WTC11 (cell line): Measurements from ENCODE around the gene LMO2. TPM values are rescaled to one million over a fixed set of nuclear protein-coding genes. Genes with fewer than 3 reads are reported as not detected.

Source experiments
- ATAC-seq: fragments of 200-7000 bp; cut with Tn5 transposase; 2 replicates; pipeline ENCODE4 v1.10.0; 2021; ENCODE audit warnings: mild to moderate bottlenecking, moderate library complexity
- CTCF ChIA-PET: fragments of 300-600 bp; sonication (Branson Sonifier 250); formaldehyde crosslinking; loops from one replicate; lab custom pipeline; 2021; ENCODE audit warnings: antibody characterized with exemption; lab: Charles Lee
- POLR2A ChIA-PET: fragments of 350-600 bp; sonication (Branson Sonifier 250); formaldehyde crosslinking; loops from one replicate; lab custom pipeline; 2021; ENCODE audit warnings: antibody characterized with exemption; lab: Charles Lee
- DNase-seq: peaks from one replicate; pipeline ENCODE4 v3.0.0; 2021; ENCODE audit warnings: low spot score
- H3K27ac Mint-ChIP-seq: 2 replicates; pipeline ENCODE4 v1.8.0; 2021; ENCODE audit warnings: mixed read lengths
- H3K27me3 Mint-ChIP-seq: 2 replicates; pipeline ENCODE4 v1.8.0; 2021; ENCODE audit warnings: low read depth, mild to moderate bottlenecking, moderate library complexity, mixed read lengths
- H3K36me3 Mint-ChIP-seq: 2 replicates; pipeline ENCODE4 v1.8.0; 2021; ENCODE audit warnings: mixed read lengths
- H3K4me1 Mint-ChIP-seq: 2 replicates; pipeline ENCODE4 v1.8.0; 2022; ENCODE audit warnings: mixed read lengths
- H3K4me3 Mint-ChIP-seq: 2 replicates; pipeline ENCODE4 v1.8.0; 2021; ENCODE audit warnings: mild to moderate bottlenecking, moderate library complexity, mixed read lengths
- H3K9me3 Mint-ChIP-seq: 2 replicates; pipeline ENCODE4 v1.8.0; 2021; ENCODE audit warnings: mixed read lengths
- ATF1 ChIP-seq: sonication (generic); formaldehyde crosslinking; IDR thresholded peaks from 2 replicates; pipeline ENCODE4 v1.8.1; 2023; ENCODE audit warnings: mild to moderate bottlenecking, moderate library complexity, missing genetic modification reagents
- CREM ChIP-seq: sonication (generic); formaldehyde crosslinking; IDR thresholded peaks from 2 replicates; pipeline ENCODE4 v1.8.1; 2022; ENCODE audit warnings: mild to moderate bottlenecking, missing genetic modification reagents, moderate library complexity
- ELF4 ChIP-seq: sonication (generic); formaldehyde crosslinking; IDR thresholded peaks from 2 replicates; pipeline ENCODE4 v1.8.1; 2022; ENCODE audit warnings: low read depth, mild to moderate bottlenecking, moderate library complexity, missing genetic modification reagents
- ETV6 ChIP-seq: sonication (generic); formaldehyde crosslinking; IDR thresholded peaks from 2 replicates; pipeline ENCODE4 v1.8.1; 2022; ENCODE audit warnings: mild to moderate bottlenecking, missing genetic modification reagents
- GTF2I ChIP-seq: fragments of 250-450 bp; sonication (Bioruptor Pico); conservative IDR thresholded peaks from 2 replicates; pipeline ENCODE4 v1.4.0; 2021; ENCODE audit warnings: mild to moderate bottlenecking
- MXD4 ChIP-seq: fragments of 250-450 bp; sonication (Bioruptor Pico); IDR thresholded peaks from 2 replicates; pipeline ENCODE4 v1.8.0; 2021; ENCODE audit warnings: mild to moderate bottlenecking, moderate library complexity, borderline replicate concordance
- NFE2L1 ChIP-seq: sonication (generic); formaldehyde crosslinking; IDR thresholded peaks from 2 replicates; pipeline ENCODE4 v1.8.1; 2023; ENCODE audit warnings: missing genetic modification reagents
- NR3C1 ChIP-seq: sonication (generic); formaldehyde crosslinking; conservative IDR thresholded peaks from 2 replicates; pipeline ENCODE4 v1.8.1; 2023; ENCODE audit warnings: low read depth, mild to moderate bottlenecking, missing genetic modification reagents
- OVOL2 ChIP-seq: fragments of 250-450 bp; sonication (Bioruptor Pico); IDR thresholded peaks from 2 replicates; pipeline ENCODE4 v1.9.0; 2021; ENCODE audit warnings: mild to moderate bottlenecking, borderline replicate concordance
- PREB ChIP-seq: sonication (generic); formaldehyde crosslinking; IDR thresholded peaks from 2 replicates; pipeline ENCODE4 v1.8.1; 2022; ENCODE audit warnings: mild to moderate bottlenecking, missing genetic modification reagents, moderate library complexity, borderline replicate concordance
- SMAD4 ChIP-seq: sonication (generic); formaldehyde crosslinking; IDR thresholded peaks from 2 replicates; pipeline ENCODE4 v1.8.0; 2022; ENCODE audit warnings: mild to moderate bottlenecking, missing genetic modification reagents
- SP1 ChIP-seq: sonication (generic); formaldehyde crosslinking; conservative IDR thresholded peaks from 2 replicates; pipeline ENCODE4 v1.8.1; 2022; ENCODE audit warnings: missing genetic modification reagents
- TEAD4 ChIP-seq: sonication (generic); formaldehyde crosslinking; IDR thresholded peaks from 2 replicates; pipeline ENCODE4 v1.8.0; 2022; ENCODE audit warnings: mild to moderate bottlenecking, missing genetic modification reagents
- ZMAT4 ChIP-seq: fragments of 250-450 bp; sonication (Bioruptor Pico); IDR thresholded peaks from 2 replicates; pipeline ENCODE4 v1.9.0; 2021; ENCODE audit warnings: mild to moderate bottlenecking
- ZNF121 ChIP-seq: sonication (generic); formaldehyde crosslinking; IDR thresholded peaks from 2 replicates; pipeline ENCODE4 v1.8.0; 2023; ENCODE audit warnings: missing genetic modification reagents
- ZNF219 ChIP-seq: sonication (generic); formaldehyde crosslinking; IDR thresholded peaks from 2 replicates; pipeline ENCODE4 v1.8.0; 2023; ENCODE audit warnings: missing genetic modification reagents, mild to moderate bottlenecking, borderline replicate concordance
- ZNF232 ChIP-seq: sonication (generic); formaldehyde crosslinking; IDR thresholded peaks from 2 replicates; pipeline ENCODE4 v1.8.0; 2022; ENCODE audit warnings: mild to moderate bottlenecking, missing genetic modification reagents
- ZNF281 ChIP-seq: sonication (generic); formaldehyde crosslinking; IDR thresholded peaks from 2 replicates; pipeline ENCODE4 v1.8.0; 2023; ENCODE audit warnings: mild to moderate bottlenecking, missing genetic modification reagents
- ZNF317 ChIP-seq: sonication (generic); formaldehyde crosslinking; IDR thresholded peaks from 2 replicates; pipeline ENCODE4 v1.8.1; 2023; ENCODE audit warnings: low read depth, mild to moderate bottlenecking, moderate library complexity, missing genetic modification reagents, borderline replicate concordance
- ZNF396 ChIP-seq: fragments of 250-450 bp; sonication (Bioruptor Pico); IDR thresholded peaks from 2 replicates; pipeline ENCODE4 v1.8.0; 2021; ENCODE audit warnings: mild to moderate bottlenecking, moderate library complexity, borderline replicate concordance
- ZNF416 ChIP-seq: fragments of 250-450 bp; sonication (Bioruptor Pico); IDR thresholded peaks from 2 replicates; pipeline ENCODE4 v1.9.0; 2021; ENCODE audit warnings: mild to moderate bottlenecking, inconsistent platforms
- ZSCAN18 ChIP-seq: fragments of 250-450 bp; sonication (Bioruptor Pico); IDR thresholded peaks from 2 replicates; pipeline ENCODE4 v2.1.2; 2022; ENCODE audit warnings: mild to moderate bottlenecking, moderate library complexity
- total RNA-seq: library from RNA; stranded (reverse); gene quantifications from 3 replicates; pipeline ENCODE4 v1.2.3, GENCODE V29; 2021
- TF ChIP-seq, protein P1 (sequence below): sonication (generic); formaldehyde crosslinking; IDR thresholded peaks from 2 replicates; pipeline ENCODE4 v1.8.0; 2022; ENCODE audit warnings: mild to moderate bottlenecking, missing genetic modification reagents

LMO2 gene
- total RNA-seq, 1 experiment from 2014 or later, result 3.4 TPM

DNA sequence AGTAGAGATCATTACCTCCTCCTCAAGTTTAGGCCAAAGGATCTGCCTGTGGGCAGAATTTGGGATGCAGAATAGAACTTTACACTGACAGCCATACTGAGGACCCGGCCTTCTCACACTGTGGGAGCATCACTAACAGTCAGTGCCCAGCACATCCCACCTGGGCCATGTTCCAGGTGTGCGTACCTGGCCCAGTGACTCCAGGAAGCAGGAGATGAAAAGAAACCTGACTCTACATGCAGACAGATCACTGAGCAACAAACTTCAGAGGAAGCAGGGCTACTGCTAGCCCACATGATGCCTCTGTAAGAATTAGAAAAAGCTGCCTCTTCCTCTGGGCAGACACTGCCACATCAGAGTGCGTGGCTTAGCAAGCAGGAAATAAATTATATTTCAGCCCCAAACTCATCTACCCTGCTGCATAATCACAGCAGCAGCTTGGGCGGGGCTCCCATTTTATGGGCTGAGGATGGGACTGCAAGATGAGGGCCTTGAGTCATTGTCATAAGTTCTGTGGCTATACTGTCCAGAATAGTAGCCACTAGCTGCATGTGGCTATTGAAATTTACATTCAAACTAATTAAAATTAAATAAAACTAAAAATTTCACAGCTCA lies 6.0 kb upstream of the LMO2 start:
- POLR2A ChIA-PET, result no interaction called here
- no peaks in the 10 kb centered on the region for H3K9me3 Mint-ChIP-seq

DNA sequence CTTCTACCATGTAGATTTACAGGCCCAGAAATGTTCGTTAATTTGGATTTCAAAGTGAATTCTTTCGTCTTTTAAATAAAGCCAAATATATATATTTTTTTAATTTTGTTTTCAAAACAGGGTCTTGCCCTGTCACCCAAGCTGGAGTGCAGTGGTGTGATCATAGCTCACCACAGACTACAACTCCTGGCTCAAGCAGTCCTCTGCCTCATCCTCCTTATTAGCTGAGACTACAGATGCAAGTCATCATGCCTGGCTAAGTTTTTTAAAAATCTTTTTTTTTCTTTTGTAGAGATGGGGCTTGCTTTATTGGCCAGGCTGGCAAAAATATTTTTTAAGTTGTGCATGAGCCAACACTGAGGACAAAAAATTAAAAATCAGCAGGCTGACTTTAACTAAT lies 5.0 kb upstream of the LMO2 start:
- Mint-ChIP-seq H3K4me1 (peaks cover 8% of the 10 kb centered on the region), H3K27me3 (no peaks in the 10 kb centered on the region), H3K4me3 (no peak overlapping the region), H3K27ac (no peak overlapping the region), H3K9me3 (no peaks in the 10 kb centered on the region), H3K36me3 (no peaks in the 10 kb centered on the region)
- CTCF ChIA-PET, result interaction anchor here (0.7 kb wide), 1 partner anchor 100 kb away, joined by 3 read pairs; no protein-coding TSS in a partner anchor
- POLR2A ChIA-PET, result no interaction called here
- DNase-seq (no peak), ATAC-seq (no peak)
- TF ChIP-seq, protein P1, sequence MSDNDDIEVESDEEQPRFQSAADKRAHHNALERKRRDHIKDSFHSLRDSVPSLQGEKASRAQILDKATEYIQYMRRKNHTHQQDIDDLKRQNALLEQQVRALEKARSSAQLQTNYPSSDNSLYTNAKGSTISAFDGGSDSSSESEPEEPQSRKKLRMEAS (CRISPR knock-in tag), result no peak
- no peak for TF ChIP-seq TEAD4
- TF ChIP-seq NR3C1 (CRISPR knock-in tag), result no peak
- TF ChIP-seq ETV6, result no peak
- no peak for TF ChIP-seq ZNF396
- no peak for TF ChIP-seq SMAD4 (CRISPR knock-in tag)

More for the DNA sequence above, 6.0 kb upstream of the LMO2 start:
- TF ChIP-seq SMAD4 (CRISPR knock-in tag) (no peak), ZNF219 (CRISPR knock-in tag) (no peak), NFE2L1 (CRISPR knock-in tag) (no peak), TEAD4 (no peak), ATF1 (no peak), GTF2I (no peak), ZNF121 (CRISPR knock-in tag) (no peak), PREB (CRISPR knock-in tag) (no peak), ZNF232 (CRISPR knock-in tag) (no peak), ZNF281 (CRISPR knock-in tag) (no peak), CREM (no peak), ZNF317 (no peak), ELF4 (no peak), OVOL2 (CRISPR knock-in tag) (no peak), ZMAT4 (CRISPR knock-in tag) (no peak)
- ATAC-seq, result no peak
- DNase-seq, result no peak
- Mint-ChIP-seq H3K27ac (no peak overlapping the region), H3K4me1 (peaks cover 6% of the 10 kb centered on the region), H3K36me3 (no peaks in the 10 kb centered on the region), H3K4me3 (no peak overlapping the region), H3K27me3 (no peaks in the 10 kb centered on the region)
- CTCF ChIA-PET, result no interaction called here

DNA sequence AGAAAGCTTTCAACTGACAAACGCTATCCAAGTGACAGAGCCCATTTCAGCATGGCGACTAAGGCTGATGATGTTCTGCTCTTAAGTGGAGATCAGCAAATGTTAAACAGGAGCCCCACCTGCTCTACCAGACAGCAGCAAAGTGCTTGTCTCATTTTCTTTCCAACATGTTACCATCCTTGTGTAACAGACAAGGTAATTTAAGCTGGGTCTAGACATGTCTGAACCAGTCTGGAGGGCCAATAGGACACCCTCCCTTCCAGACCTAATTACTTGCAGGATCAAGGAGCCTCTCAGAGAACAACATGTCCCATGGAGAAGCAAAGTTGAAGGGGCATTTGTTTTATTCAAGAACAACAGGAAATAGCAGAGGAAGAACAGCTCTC lies 3.9 kb upstream of the LMO2 start:
- peak; percentile 12; the same call in 1 of the 2 replicates for ATAC-seq
- no peak overlapping the region for H3K4me3 Mint-ChIP-seq
- no peaks in the 10 kb centered on the region for H3K36me3 Mint-ChIP-seq
- POLR2A ChIA-PET, result no interaction called here
- H3K9me3 Mint-ChIP-seq, result no peaks in the 10 kb centered on the region
- no peak overlapping the region for H3K27ac Mint-ChIP-seq
- peaks cover 19% of the 10 kb centered on the region for H3K4me1 Mint-ChIP-seq
- H3K27me3 Mint-ChIP-seq, result no peaks in the 10 kb centered on the region
- DNase-seq, result no peak
- CTCF ChIA-PET, result interaction anchor here (0.8 to 1.0 kb wide), 2 partner anchors 16 to 32 kb away, joined by 3 to 5 read pairs; no protein-coding TSS in a partner anchor
- no peak for TF ChIP-seq ZSCAN18
- TF ChIP-seq MXD4 (CRISPR knock-in tag), result no peak
- no peak for TF ChIP-seq ELF4
- TF ChIP-seq OVOL2 (CRISPR knock-in tag), result no peak
- no peak for TF ChIP-seq SP1 (CRISPR knock-in tag)
- no peak for TF ChIP-seq ZNF416 (CRISPR knock-in tag)
- no peak for TF ChIP-seq GTF2I
- TF ChIP-seq ZNF281 (CRISPR knock-in tag), result no peak
